ENCODE measurements around the gene CES2. TPM values are rescaled to one million over a fixed set of nuclear protein-coding genes. Genes with fewer than 3 reads are reported as not detected.

The CES2 gene
- total and polyA plus RNA-seq, 3 experiments from 2014 or later = 23.5 to 26.6 (median 23.8) TPM

DNA sequence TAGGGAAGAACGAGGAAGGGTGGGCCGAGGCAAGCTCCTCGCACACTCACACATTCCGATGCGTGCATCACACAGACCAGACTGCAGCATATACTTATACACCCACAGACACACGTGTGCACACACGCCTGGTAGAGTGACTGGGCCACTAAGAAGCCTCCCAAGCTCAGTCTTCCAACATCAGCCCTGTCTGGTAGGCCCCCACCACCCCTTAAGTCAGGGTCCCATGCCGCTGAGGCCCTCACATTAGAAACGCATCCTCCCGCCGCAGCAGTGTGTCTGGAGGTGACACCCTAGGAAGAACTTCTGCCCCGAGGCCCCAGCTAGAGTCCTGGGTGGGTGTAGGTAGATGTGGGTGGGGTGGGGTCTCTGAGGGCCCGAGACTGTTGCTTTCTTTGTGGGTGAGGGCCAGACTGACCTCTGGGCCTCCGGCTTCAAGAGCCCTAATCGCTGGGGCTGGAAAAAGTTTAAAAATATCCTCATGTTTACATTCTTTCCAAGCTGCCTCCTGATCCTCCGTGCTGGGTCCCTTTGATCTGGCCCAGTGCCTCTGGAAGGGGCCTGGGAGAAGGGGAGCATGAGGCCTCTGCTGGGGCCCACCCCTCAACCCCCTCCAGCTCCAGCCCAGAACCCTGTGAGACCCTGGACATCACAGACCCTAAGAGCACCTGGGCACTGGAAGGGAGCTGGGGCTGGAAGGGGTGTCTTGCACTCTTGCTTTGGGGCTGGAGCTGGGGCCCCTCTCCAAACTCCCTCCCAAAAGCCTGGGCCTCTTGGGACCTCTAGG lies 30.3 kb upstream of the CES2 start:
- H3K4me3 ChIP-seq (ENCODE audit: low read length) = no peak overlapping the region
- Mint-ChIP-seq H3K4me3 (no peak overlapping the region), H3K9me3 (no peaks in the 10 kb centered on the region), H3K27ac (peak overlapping the region in 1 of 8 donors; percentile 38), H3K36me3 (no peaks in the 10 kb centered on the region), H3K27me3 (no peaks in the 10 kb centered on the region), H3K4me1 (peaks cover 2 to 9% (median 9%) of the 10 kb centered on the region in 3 donors)
- CTCF ChIA-PET = interaction anchor here (1.3 to 1.4 kb wide), 2 partner anchors 24 to 37 kb away, joined by 3 to 4 read pairs; partner anchors contain the start of gene PDP2
- no peaks in the 10 kb centered on the region for H3K27me3 ChIP-seq (ENCODE audit: insufficient read depth, low read length, poor library complexity, severe bottlenecking)
- peaks cover 7% of the 10 kb centered on the region for H3K4me1 ChIP-seq (ENCODE audit: insufficient read depth, low read length)
- no peak overlapping the region for H3K27ac ChIP-seq (ENCODE audit: low read depth, low read length)
- no peak for DNase-seq
- H3K9me3 ChIP-seq (ENCODE audit: low read length) = no peaks in the 10 kb centered on the region
- no peaks in the 10 kb centered on the region for H3K36me3 ChIP-seq (ENCODE audit: insufficient read depth, low read length)
- POLR2A ChIA-PET = no interaction called here

DNA sequence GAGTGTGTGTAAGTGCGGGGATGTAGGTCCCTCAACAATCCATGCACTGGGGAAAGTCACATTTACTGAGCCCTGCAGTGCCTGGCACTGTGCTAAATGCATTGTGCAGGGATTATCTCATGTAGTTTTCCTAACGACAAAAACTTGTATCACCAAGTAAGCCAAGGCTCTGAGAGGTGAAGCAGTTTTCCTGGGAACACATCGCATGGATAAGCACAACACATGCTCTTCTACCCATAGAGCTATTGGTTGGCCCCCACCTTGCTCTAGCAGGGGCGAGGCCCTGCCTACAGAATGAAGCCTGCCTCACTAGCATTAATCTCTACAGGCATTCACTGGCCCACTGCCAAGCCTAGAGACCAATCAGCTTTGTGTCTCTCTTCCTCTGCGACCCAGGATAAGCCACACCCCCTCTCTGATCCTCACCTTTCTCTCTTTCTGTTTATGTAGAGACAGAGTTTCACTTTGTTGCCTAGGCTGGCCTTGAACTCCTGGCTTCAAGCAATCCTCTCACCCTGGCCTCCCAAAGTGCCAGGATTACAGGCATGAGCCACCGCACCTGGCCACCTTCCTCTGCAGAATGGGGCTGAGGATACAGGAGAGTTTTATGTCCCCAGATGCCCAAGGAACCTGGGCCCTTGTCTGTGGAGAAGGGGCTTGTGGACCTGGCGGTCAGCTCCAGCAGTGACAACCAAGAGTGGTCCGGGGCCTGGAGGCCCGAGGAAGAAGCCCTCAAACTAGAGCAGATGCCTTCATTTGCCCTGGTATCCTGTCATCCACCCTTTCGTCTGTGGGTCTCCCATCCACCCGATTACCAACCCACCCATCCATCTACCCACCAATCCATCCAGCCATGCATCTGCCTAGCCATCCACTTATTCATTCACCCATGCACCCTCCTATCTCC lies 29.4 kb upstream of the CES2 start:
- H3K36me3 ChIP-seq (ENCODE audit: insufficient read depth, low read length) = no peaks in the 10 kb centered on the region
- peaks cover 2 to 9% (median 9%) of the 10 kb centered on the region in 3 donors for H3K4me1 Mint-ChIP-seq
- H3K9me3 ChIP-seq (ENCODE audit: low read length) = no peaks in the 10 kb centered on the region
- ChIA-PET POLR2A (interaction anchor here (0.6 kb wide), 1 partner anchor 501 kb away, joined by 3 read pairs; no protein-coding TSS in a partner anchor), CTCF (interaction anchor here (1.3 kb wide), 2 partner anchors 10 to 25 kb away, joined by 3 read pairs; partner anchors contain the start of gene PDP2)
- peaks cover 7% of the 10 kb centered on the region for H3K4me1 ChIP-seq (ENCODE audit: insufficient read depth, low read length)
- H3K36me3 Mint-ChIP-seq = no peaks in the 10 kb centered on the region
- H3K27me3 Mint-ChIP-seq = no peaks in the 10 kb centered on the region
- H3K27me3 ChIP-seq (ENCODE audit: insufficient read depth, low read length, poor library complexity, severe bottlenecking) = no peaks in the 10 kb centered on the region
- H3K4me3 ChIP-seq (ENCODE audit: low read length) = no peak overlapping the region
- peak in 1 of 5 donors; percentile 13 for DNase-seq
- H3K27ac Mint-ChIP-seq = peak overlapping the region in 3 of 8 donors; percentile 3 to 64 (median 47)
- no peaks in the 10 kb centered on the region for H3K9me3 Mint-ChIP-seq
- no peak overlapping the region for H3K27ac ChIP-seq (ENCODE audit: low read depth, low read length)
- H3K4me3 Mint-ChIP-seq = no peak overlapping the region

DNA sequence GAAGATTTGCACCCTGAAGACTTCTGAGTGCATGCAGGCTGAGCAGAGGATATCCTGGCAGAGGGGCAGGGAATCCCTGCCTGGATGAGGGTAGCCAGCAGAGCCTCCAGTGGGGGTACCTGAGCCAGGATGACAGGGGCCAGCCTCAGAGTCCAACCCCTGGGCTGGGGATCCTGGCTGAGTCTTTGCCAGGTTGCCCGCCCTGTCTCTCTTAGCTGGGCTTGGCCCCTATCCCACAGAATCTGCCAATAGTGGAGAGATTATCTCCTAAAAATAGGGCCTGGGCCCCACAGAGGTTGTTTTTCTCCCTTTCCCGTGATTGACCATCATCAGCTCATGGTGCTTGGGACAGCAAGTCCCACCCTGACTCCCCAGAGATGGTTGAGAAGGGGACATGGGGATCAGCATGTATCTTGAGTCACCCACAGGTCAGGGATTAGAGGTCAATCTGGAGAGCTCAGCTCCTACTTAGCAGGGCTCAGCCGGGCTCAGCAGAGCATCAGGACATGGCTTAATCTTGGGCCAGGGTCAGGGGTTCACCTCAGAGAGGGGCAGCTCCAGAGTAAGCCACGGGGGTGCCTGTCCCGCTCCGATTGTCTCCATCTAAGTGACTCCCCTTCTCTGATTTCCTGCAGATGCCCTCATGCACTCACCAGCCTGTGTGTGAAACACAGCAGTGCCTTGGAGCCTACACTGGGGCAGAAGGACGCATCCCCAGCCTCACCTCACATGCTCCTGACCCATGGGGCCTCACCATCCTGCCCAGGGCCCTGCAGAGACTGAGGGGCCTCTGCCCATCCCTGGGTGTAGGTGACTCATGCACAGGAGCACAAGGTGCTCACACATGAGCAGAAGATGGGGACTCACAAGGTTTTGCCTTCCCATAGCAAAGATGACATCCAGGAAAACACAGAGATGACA lies 28.1 kb upstream of the CES2 start:
- ChIA-PET CTCF (interaction anchor here (1.3 kb wide), 1 partner anchor 11 kb away, joined by 3 read pairs; no protein-coding TSS in a partner anchor), POLR2A (interaction anchor here (0.6 kb wide), 2 partner anchors 15 to 502 kb away, joined by 3 to 14 read pairs; no protein-coding TSS in a partner anchor)
- Mint-ChIP-seq H3K4me1 (peaks cover 2 to 9% (median 9%) of the 10 kb centered on the region in 3 donors), H3K27me3 (peaks cover 0 to 1% of the 10 kb centered on the region in 2 donors), H3K9me3 (no peaks in the 10 kb centered on the region), H3K27ac (no peak overlapping the region), H3K36me3 (no peaks in the 10 kb centered on the region), H3K4me3 (no peak overlapping the region)
- Histone ChIP-seq H3K27me3 (ENCODE audit: insufficient read depth, low read length, poor library complexity, severe bottlenecking) (no peaks in the 10 kb centered on the region), H3K36me3 (ENCODE audit: insufficient read depth, low read length) (no peaks in the 10 kb centered on the region), H3K4me3 (ENCODE audit: low read length) (no peak overlapping the region), H3K27ac (ENCODE audit: low read depth, low read length) (no peak overlapping the region), H3K4me1 (ENCODE audit: insufficient read depth, low read length) (peaks cover 7% of the 10 kb centered on the region), H3K9me3 (ENCODE audit: low read length) (no peaks in the 10 kb centered on the region)
- no peak for DNase-seq

DNA sequence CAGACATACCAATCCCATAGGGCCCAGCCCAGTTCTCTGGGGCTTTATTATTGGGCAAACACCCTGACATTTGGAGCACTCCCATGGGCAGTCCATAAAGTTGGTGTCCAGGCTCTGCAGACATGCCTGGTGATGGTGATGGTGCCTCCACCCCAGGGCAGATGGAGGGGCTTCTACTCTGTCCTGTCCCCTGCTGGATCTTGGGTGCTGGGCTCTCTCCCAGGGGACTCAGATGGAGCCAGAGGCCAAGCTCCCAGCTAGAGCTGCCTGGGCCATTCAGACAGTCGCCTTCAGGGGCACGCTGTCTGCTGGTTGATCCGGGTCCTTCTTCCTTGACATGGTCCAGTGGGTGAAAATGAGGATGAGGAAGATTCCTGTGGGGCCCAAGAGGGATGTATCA lies 27.2 kb upstream of the CES2 start:
- Histone ChIP-seq H3K4me1 (ENCODE audit: insufficient read depth, low read length) (peaks cover 7% of the 10 kb centered on the region), H3K27me3 (ENCODE audit: insufficient read depth, low read length, poor library complexity, severe bottlenecking) (no peaks in the 10 kb centered on the region), H3K4me3 (ENCODE audit: low read length) (no peak overlapping the region), H3K9me3 (ENCODE audit: low read length) (no peaks in the 10 kb centered on the region), H3K36me3 (ENCODE audit: insufficient read depth, low read length) (no peaks in the 10 kb centered on the region), H3K27ac (ENCODE audit: low read depth, low read length) (no peak overlapping the region)
- Mint-ChIP-seq H3K27ac (peak overlapping the region in 1 of 8 donors; percentile 54), H3K4me1 (peaks cover 2 to 9% (median 9%) of the 10 kb centered on the region in 3 donors), H3K9me3 (no peaks in the 10 kb centered on the region), H3K27me3 (peaks cover 0 to 1% of the 10 kb centered on the region in 2 donors), H3K4me3 (no peak overlapping the region), H3K36me3 (no peaks in the 10 kb centered on the region)
- ChIA-PET CTCF (no interaction called here), POLR2A (no interaction called here)
- no peak for DNase-seq

DNA sequence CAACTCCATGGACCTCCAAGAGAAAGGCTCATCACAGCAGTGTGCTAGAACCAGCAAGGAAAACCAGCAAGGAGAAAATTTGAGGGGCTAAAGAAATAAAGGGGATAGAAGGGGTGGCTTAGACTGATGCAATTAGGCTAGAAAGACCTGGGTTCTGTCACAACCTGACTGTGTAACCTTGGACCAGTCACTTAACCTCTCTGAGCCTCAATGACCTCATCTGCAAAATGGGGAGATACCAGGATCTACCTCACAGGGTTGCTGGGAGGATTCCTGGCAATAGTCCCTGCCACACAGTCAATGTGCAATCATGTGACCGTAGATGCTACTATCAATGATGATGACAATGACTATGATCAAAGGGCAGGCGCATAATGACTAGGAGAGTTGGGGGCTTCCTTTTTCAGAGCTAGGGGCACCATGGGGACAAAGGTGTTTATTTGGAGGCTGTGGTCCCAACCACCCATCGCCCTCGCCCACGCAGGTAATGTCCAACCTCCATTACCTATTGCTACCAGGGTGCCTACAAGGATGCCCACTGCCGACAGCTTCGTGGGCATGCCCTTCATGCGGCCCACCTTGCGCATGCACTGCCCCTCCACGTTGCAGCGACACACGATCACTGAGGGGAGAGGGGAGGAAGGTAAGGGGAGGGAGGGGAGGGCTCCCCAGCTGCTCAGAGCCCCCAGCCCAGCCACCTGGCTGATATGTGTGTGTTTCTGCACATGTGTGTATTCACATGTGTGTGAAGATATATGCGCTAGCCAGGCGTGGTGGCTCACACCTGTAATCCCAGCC lies 26.4 kb upstream of the CES2 start:
- Mint-ChIP-seq H3K27ac (no peak overlapping the region), H3K27me3 (peaks cover 0 to 1% of the 10 kb centered on the region in 2 donors), H3K4me1 (peaks cover 2 to 9% (median 9%) of the 10 kb centered on the region in 3 donors), H3K36me3 (no peaks in the 10 kb centered on the region), H3K4me3 (no peak overlapping the region), H3K9me3 (no peaks in the 10 kb centered on the region)
- POLR2A ChIA-PET = no interaction called here
- Histone ChIP-seq H3K4me1 (ENCODE audit: insufficient read depth, low read length) (peaks cover 7% of the 10 kb centered on the region), H3K27me3 (ENCODE audit: insufficient read depth, low read length, poor library complexity, severe bottlenecking) (no peaks in the 10 kb centered on the region), H3K9me3 (ENCODE audit: low read length) (no peaks in the 10 kb centered on the region), H3K4me3 (ENCODE audit: low read length) (no peak overlapping the region), H3K27ac (ENCODE audit: low read depth, low read length) (no peak overlapping the region), H3K36me3 (ENCODE audit: insufficient read depth, low read length) (no peaks in the 10 kb centered on the region)
- CTCF ChIA-PET = interaction anchor here (0.8 to 0.9 kb wide), 2 partner anchors 29 to 34 kb away, joined by 3 to 5 read pairs; partner anchors contain the start of gene PDP2
- DNase-seq = no peak

DNA sequence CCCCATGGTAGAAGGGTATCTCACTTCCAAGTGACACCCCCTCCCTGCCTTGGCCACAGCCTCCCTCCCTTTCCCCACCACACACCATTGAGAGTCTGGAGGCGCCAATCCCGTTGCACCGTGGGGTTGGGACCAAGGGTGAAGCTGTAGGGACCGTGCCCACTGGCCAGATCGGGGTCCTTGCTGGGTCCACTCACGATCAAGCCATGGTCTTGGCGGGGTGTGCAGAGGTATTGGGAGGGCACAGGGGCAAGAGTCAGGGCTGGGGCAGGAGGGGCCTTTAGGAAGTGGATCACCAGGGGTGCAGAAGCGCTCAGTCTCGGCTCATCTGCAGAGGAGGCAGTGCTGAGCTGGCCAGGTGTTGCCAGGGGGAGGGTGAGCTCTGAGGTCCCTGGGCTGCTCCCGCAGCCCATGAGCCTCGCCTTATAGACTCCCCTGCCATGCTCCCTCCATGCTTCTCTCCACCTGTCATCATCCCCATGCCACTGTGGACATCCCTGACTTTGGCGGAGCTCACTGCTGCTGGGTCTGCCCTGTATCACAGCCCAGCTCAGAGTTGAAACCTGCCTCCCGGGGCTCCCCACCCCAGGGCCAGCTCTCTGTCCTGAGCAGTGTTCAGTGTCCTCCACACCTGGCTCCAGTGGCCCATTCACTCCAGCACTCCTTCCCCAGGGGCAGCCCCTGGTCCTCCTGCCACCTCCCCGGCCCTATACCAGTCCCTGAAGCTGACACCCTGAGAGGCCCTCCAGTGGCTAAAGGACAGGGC lies 25.0 kb upstream of the CES2 start:
- Mint-ChIP-seq H3K27me3 (peaks cover 0 to 1% of the 10 kb centered on the region in 2 donors), H3K27ac (peak overlapping the region in 1 of 8 donors; percentile 90), H3K4me3 (no peak overlapping the region), H3K36me3 (no peaks in the 10 kb centered on the region), H3K4me1 (peaks cover 2 to 9% (median 9%) of the 10 kb centered on the region in 3 donors), H3K9me3 (no peaks in the 10 kb centered on the region)
- Histone ChIP-seq H3K27ac (ENCODE audit: low read depth, low read length) (no peak overlapping the region), H3K4me3 (ENCODE audit: low read length) (no peak overlapping the region), H3K9me3 (ENCODE audit: low read length) (no peaks in the 10 kb centered on the region), H3K27me3 (ENCODE audit: insufficient read depth, low read length, poor library complexity, severe bottlenecking) (no peaks in the 10 kb centered on the region), H3K4me1 (ENCODE audit: insufficient read depth, low read length) (peaks cover 7% of the 10 kb centered on the region), H3K36me3 (ENCODE audit: insufficient read depth, low read length) (no peaks in the 10 kb centered on the region)
- no peak for DNase-seq
- CTCF ChIA-PET = interaction anchor here (0.8 kb wide), 1 partner anchor 36 kb away, joined by 3 read pairs; no protein-coding TSS in a partner anchor
- POLR2A ChIA-PET = no interaction called here

Measured in CD8-positive, alpha-beta memory T cell (primary cell).